ENCODE measurements around the gene EXOC1L. TPM values are rescaled to one million over a fixed set of nuclear protein-coding genes. Genes with fewer than 3 reads are reported as not detected.

Gene EXOC1L
- polyA plus RNA-seq, 1 donor from 2014 or later, result not detected

GRCh38 chr4:55884093-55884850 lies 64.7 kb downstream of the EXOC1L start:
- no peak overlapping the region for H3K27ac Mint-ChIP-seq
- H3K27me3 Mint-ChIP-seq, result no peaks in the 10 kb centered on the region
- H3K4me1 Mint-ChIP-seq, result peaks cover 0 to 7% (median 4%) of the 10 kb centered on the region in 3 donors
- H3K9me3 Mint-ChIP-seq, result no peaks in the 10 kb centered on the region
- peaks cover 7% of the 10 kb centered on the region for H3K36me3 Mint-ChIP-seq
- no peak overlapping the region for H3K4me3 Mint-ChIP-seq

GRCh38 chr4:55884851-55885219 lies 65.2 kb downstream of the EXOC1L start:
- Mint-ChIP-seq H3K27me3 (no peaks in the 10 kb centered on the region), H3K27ac (no peak overlapping the region), H3K4me3 (no peak overlapping the region), H3K36me3 (peaks cover 8% of the 10 kb centered on the region), H3K4me1 (peaks cover 2 to 7% (median 5%) of the 10 kb centered on the region in 3 donors), H3K9me3 (no peaks in the 10 kb centered on the region)

Other genes starting within 250 kb of the EXOC1L start
- not detected for gene PDCL2, start 227.5 kb upstream of the EXOC1L start, polyA plus RNA-seq
- 0.53 TPM for gene NMU, start 183.5 kb upstream of the EXOC1L start, polyA plus RNA-seq
- gene EXOC1, start 33.9 kb downstream of the EXOC1L start, polyA plus RNA-seq, result 13.2 TPM
- gene CEP135, start 129.2 kb downstream of the EXOC1L start, polyA plus RNA-seq, result 12.5 TPM

All from IgD-negative memory B cell (primary cell).